ENCODE results near the gene PSMA3. TPM values are rescaled to one million over a fixed set of nuclear protein-coding genes. Genes with fewer than 3 reads are reported as not detected.

The PSMA3 gene
- total and polyA plus RNA-seq, 9 of the 15 experiments (the other 6 are each of a cell fraction or from before 2014, with no cell fraction given), result 129 to 786 (median 319) TPM

GRCh38 chr14:58305730-58306129 lies 61.1 kb downstream of the PSMA3 start:
- Histone ChIP-seq H4K20me1 (replicated peaks; ENCODE audit: control insufficient read depth, insufficient read depth, low read length) (no peaks in the 10 kb centered on the region), H3K9me3 (replicated peaks; ENCODE audit: control insufficient read depth, insufficient read depth, low read depth, low read length) (no peaks in the 10 kb centered on the region), H3K27me3 (ENCODE audit: control insufficient read depth in 2 of 2, insufficient read depth in 2 of 2, low read length in 2 of 2) (no peaks in the 10 kb centered on the region), H2AFZ (ENCODE audit: low read depth, low read length) (no peak overlapping the region), H3K36me3 (ENCODE audit: control insufficient read depth, insufficient read depth, low read length) (peaks cover 41% of the 10 kb centered on the region; the same call in 2 of the 3 replicates), H3K4me3 (no peak overlapping the region), H3K9ac (ENCODE audit: insufficient read depth in 1 of 2, low read depth in 2 of 2, low read length in 2 of 2) (no peak overlapping the region), H3K79me2 (ENCODE audit: control insufficient read depth, insufficient read depth, low read length) (peaks cover 5% of the 10 kb centered on the region), H3K4me1 (replicated peaks in 1 of 2; ENCODE audit: control insufficient read depth in 2 of 2, insufficient read depth in 2 of 2, low read length in 2 of 2) (no peaks in the 10 kb centered on the region), H3K9me1 (ENCODE audit: control insufficient read depth, insufficient read depth, low read length) (no peaks in the 10 kb centered on the region), H3K4me2 (ENCODE audit: insufficient read depth, low read length) (no peak overlapping the region), H3K27ac (ENCODE audit: extremely low read depth, low read depth, low read length) (no peak overlapping the region)
- in situ Hi-C loops (cut with MboI), result no loop called here
- no TSS peak for BruUV-seq (replicated peaks)
- no peak for ATAC-seq
- no peak for DNase-seq (ENCODE audit: extremely low read depth in 1 of 4, low spot score in 3 of 4)
- ChIA-PET POLR2A (interaction anchor here (1.1 kb wide), 1 partner anchor 8 kb away, joined by 4 read pairs; no protein-coding TSS in a partner anchor), CTCF (ENCODE audit: low intra/inter-chr PET ratio) (interaction anchor here (0.6 kb wide), 1 partner anchor 350 kb away, joined by 3 read pairs; no protein-coding TSS in a partner anchor)
- intact Hi-C loops (cut with micrococcal nuclease), result no loop called here
- 62% methylated on average over 2 of the region's 2 CpGs for WGBS (ENCODE audit: insufficient coverage, low coverage, missing lambda C conversion rate)
- TF ChIP-seq ZFX (CRISPR knock-in tag; IDR thresholded peaks at IDR 0.05) (no peak), MEF2D (tag; conservative IDR thresholded peaks at IDR 0.05; ENCODE audit: low read depth) (no peak), ZNF3 (CRISPR knock-in tag; IDR thresholded peaks at IDR 0.05) (no peak), RFX1 (IDR thresholded peaks at IDR 0.05) (no peak), MECOM (CRISPR knock-in tag; IDR thresholded peaks at IDR 0.05) (no peak), SMC3 (conservative IDR thresholded peaks at IDR 0.05; ENCODE audit: insufficient read depth, low read depth, low read length) (no peak), RHOXF2B (CRISPR knock-in tag; conservative IDR thresholded peaks at IDR 0.05) (no peak), COPS2 (conservative IDR thresholded peaks at IDR 0.05) (no peak), CEBPB (tag; IDR thresholded peaks at IDR 0.05) (no peak), ZBTB9 (CRISPR knock-in tag; IDR thresholded peaks at IDR 0.05) (no peak), THAP12 (CRISPR knock-in tag; IDR thresholded peaks at IDR 0.05) (no peak), ZNF134 (CRISPR knock-in tag; conservative IDR thresholded peaks at IDR 0.05) (no peak)
- TF ChIP-seq, protein P1, sequence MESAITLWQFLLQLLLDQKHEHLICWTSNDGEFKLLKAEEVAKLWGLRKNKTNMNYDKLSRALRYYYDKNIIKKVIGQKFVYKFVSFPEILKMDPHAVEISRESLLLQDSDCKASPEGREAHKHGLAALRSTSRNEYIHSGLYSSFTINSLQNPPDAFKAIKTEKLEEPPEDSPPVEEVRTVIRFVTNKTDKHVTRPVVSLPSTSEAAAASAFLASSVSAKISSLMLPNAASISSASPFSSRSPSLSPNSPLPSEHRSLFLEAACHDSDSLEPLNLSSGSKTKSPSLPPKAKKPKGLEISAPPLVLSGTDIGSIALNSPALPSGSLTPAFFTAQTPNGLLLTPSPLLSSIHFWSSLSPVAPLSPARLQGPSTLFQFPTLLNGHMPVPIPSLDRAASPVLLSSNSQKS (CRISPR knock-in tag; IDR thresholded peaks at IDR 0.05), result no peak
- no peak for FAIRE-seq

All from K562 (cell line).